Epithelial cell of esophagus (primary cell): ENCODE data around the gene AFF1.
A peak's percentile ranks its signal among the peaks of the same experiment; 100 is the strongest.

ENCODE experiments used
- DNase-seq: peaks from one replicate; pipeline ENCODE4 v3.0.0; 2010; ENCODE audit warnings: low read depth
- H3K4me3 ChIP-seq: 2 replicates; pipeline ENCODE4 v1.5.1; 2011; ENCODE audit warnings: mild to moderate bottlenecking, low read length, control low read depth
- CTCF ChIP-seq: IDR thresholded peaks from 2 replicates; pipeline ENCODE4 v1.5.1; 2011; ENCODE audit warnings: low read depth, mild to moderate bottlenecking, low read length, control low read depth, inconsistent platforms; ENCODE audit not compliant: insufficient read depth; ENCODE audit errors: missing control alignments

The AFF1 gene

GRCh38 chr4:86934771-86935565 lies at the start of gene AFF1:
AFF1 (plus strand) TSS chr4:86935011; CDS start chr4:86948534, 13,523 bp downstream.
- peak within 1 kb of the TSS; percentile 87 for H3K4me3 ChIP-seq
- peak; percentile 92 for DNase-seq
- peak; percentile 37 for TF ChIP-seq CTCF

- DNase-seq, result peak; percentile 48
- no peak for TF ChIP-seq CTCF
- H3K4me3 ChIP-seq, result no peak overlapping the region
Measured at GRCh38 chr4:86890790-86891189, 44.0 kb upstream of the AFF1 start.

GRCh38 chr4:86891762-86892635 lies 42.8 kb upstream of the AFF1 start, which contains the start of gene C4orf36:
C4orf36 (minus strand) TSS chr4:86892422; CDS start chr4:86891520, 902 bp downstream.
- peak; percentile 38 for TF ChIP-seq CTCF
- DNase-seq, result peak; percentile 98
- H3K4me3 ChIP-seq, result peak within 1 kb of the TSS; percentile 58

- DNase-seq, result no peak
- TF ChIP-seq CTCF, result no peak
- peak overlapping the region; percentile 58 for H3K4me3 ChIP-seq
Measured at GRCh38 chr4:86892636-86892960, 42.2 kb upstream of the AFF1 start.

GRCh38 chr4:86893136-86893535 lies 41.7 kb upstream of the AFF1 start:
- DNase-seq, result no peak
- H3K4me3 ChIP-seq, result peak overlapping the region; percentile 58
- TF ChIP-seq CTCF, result no peak

GRCh38 chr4:86894455-86894854 lies 40.4 kb upstream of the AFF1 start:
- peak; percentile 39 for DNase-seq
- H3K4me3 ChIP-seq, result no peak overlapping the region
- no peak for TF ChIP-seq CTCF
